CD4-positive, alpha-beta T cell treated with Interferon gamma for 1 hour (primary cell): Measurements from ENCODE around the gene PLXNA4.

Source experiments
- DNase-seq: peaks from one replicate; pipeline ENCODE4 v3.0.0-alpha.2; 2020

The PLXNA4 gene

DNA sequence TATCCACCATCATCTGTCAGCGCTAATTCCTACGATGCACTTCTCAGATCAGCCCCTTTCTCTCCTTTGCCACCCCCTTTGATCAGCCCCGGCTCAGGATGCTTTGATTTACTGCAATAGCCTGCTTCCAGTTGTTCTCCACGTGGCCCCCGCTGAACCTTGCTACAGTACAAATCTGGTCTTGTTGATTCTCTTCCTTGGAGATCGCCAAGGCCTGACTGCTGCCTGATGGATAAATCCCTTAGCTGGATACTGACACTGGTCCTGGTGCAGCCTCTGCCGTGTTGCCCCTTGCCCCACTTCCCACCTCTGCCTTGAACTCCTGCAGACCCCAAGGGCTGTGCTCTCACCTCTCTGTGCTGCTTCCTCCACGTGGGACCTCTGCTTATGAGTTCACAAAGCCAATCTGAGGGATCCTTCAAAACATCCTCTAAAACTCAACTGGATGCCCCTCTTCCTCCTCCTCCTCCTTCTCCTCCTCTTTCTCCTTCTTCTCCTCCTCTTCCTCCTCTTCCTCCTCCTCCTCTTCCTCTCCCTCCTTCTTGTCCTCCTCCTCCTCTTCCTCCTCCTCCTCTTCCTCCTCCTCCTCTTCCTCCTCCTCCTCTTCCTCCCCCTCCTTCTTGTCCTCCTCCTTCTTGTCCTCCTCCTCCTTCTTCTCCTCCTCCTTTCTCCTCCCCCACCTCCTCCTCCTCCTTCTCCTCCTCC, 15.3 kb downstream of the PLXNA4 start:
- no peak for DNase-seq

DNA sequence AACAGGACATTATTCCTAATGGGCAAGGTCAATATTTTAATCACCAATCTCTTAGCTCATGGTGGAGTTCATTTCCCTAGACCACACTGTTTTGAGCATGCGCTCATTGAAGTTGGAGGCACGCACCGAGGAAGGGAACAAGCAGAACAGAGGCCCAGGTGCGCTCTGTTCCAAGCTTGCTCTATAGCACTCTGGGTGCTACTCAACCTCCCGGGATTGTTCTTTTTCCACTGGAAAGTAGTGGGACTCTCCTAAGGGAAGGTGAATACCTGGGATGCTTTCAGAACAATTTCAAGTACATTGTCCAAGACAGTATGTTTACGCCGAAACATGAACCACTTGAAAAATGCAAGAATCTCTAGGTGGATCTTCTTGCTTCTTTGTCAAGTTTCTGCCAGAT, 16.2 kb downstream of the PLXNA4 start:
- DNase-seq, result no peak

DNA sequence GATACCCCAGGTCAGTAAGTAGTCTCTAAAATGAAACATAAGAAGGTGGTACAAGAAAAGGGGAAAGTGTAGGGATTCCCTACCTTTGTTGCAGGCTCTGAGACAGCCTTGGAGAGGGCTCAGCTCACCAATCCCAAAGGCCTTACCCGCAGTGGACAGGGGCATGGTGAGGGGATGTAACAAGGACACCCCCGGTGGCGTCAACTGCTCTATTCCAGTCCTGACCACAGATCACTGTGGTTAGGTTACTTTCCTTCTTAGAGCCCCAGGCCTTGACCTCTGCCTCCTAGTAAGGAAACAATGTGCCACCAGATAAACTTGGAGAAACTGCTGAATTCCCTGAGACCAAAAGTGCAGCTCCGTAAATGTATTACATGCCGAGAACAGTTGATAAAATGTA, 17.5 kb downstream of the PLXNA4 start:
- no peak for DNase-seq

DNA sequence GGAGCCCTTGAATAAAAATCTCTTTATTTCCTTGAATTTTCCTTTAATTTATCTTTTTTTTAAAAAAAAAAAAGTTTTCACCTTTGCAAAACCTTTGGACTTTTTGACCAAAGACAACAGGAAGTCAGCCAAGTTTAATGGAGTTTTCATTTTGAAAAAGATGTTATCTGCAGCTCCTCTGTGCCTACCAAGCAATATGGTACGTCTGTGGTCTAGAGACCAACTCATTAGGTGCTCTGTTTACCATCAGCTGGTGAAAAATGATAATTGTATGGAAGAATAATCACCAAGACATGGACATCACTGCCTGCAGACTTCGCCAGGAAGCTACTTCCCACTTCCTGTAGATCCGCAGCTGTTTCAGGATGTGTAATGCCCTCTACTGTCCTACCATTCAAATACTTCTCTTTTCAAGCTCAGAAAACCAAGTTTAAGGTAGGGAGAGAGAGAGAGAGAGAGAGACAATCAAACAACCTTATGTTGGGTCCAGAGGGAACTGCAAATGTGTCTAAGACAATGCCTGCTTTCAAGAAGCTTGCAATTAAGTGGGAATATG, 18.7 kb downstream of the PLXNA4 start:
- DNase-seq, result no peak

DNA sequence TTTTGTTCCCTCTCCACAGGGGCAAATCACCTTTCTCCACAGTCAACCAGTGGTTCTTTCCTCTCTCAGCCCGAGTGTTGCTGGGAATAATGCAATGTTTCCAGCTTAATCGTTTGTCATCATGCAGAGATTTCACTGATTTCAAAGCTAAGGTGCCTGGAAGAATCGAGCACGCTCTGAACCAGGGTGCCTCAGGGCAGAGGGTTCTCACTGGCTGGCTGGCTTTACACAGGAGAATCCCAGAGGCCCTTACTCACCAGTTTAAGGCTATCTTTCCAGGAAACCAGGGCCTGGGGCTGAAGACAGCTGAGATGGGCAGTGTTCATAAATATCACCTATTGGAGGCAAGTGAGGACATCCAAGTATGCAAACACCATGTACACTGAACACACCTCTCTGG, 21.8 kb downstream of the PLXNA4 start:
- DNase-seq, result no peak

DNA sequence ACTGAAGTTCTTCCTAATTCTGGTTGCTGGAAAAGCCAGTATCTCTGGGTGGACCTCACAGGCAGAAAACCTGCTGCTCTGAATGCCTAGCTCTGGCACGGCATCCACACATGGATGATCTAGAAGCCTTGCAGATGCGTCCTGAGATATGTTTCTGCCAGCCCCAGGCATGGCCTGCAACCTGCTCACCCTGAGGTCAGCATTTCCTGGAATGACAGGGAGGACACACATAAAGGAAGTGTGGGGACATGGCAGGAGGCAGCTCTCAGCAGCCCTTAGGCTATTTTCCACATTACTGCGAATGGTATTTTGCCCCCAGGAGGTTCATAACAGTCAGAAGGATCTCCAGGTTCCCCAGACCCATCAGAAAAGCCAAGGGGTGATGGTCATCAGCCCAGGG, 23.2 kb downstream of the PLXNA4 start:
- no peak for DNase-seq

DNA sequence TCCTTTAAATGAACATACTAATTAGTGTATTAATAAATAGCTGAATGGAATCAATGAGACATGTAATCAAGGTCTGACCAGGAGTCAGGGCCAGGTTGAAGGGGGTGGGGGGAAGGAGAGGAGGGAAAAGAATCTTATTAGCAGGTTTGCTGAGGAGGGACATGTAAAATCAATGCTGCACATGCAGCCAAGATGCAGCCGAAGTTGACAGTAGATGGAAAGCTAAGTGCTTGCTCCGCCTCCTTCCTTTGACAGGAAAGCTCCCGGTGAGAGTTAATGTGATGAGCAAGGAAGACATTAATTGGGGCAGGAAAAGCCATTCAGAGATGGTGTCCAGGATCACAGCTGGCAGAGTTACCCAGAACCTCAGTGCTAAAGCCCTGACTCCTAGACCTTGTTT, 24.4 kb downstream of the PLXNA4 start:
- no peak for DNase-seq

DNA sequence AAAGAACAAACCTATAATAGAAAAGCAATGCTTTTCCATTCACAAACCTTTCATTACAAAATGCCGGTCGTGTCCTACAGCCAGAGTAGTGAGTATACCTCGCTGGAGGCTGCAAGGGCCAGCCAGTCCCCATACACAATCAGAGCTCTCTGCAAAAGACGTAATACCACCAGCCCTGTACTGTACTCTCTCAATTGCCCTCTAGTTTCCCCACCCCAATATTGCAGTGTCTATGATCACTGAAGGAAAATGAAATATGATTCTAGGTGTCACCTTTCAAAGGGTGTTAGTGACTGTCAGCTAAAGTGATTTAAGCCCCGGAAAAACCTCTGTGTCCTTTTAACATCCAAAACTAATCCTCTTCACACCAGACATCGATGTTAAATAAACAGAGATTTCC, 24.8 kb downstream of the PLXNA4 start:
- no peak for DNase-seq

DNA sequence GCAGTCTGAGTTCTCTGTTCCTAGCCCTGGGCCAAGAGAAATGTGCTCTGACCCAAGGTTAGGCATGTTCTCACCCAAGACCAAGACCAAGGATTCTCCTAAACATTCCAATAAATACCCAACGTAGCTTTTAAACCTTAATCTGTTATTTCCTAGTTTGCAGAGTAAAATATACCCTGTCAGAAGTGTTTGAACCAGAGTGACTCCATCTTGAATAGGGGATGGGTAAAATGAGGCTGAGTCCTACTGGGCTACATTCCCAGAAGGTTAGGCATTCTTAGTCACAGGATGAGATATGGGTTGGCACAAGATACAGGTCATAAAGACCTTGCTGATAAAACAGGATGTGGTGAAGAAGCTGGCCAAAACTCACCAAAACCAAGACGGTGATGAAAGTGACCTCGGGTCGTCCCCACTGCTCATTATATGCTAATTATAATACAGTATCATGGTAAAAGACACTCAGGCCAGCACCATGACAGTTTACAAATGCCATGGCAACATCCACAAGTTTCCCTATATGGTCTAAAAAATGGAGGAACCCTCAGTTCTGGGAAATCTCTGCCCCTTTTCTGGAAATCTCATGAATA, 27.7 kb downstream of the PLXNA4 start:
- DNase-seq, result no peak

DNA sequence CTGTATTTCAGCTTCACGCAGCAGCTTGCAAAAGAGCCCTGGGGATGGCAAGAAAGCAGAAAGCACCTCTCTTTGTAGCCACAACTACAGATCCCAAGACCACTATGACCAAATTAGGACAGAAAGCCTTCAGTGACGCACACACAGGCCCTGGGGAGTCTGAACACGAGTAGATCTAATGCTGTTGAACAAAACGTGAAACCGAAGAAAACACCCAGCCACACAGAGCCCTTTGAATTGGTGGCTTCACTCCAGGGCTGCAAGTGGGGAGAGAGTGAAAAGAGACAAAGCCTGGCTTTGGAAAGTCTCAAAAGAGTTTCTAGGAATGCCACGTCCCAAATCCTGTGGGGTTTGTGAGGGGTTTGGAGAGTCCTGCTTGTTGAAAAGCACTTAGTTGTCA, 28.4 kb downstream of the PLXNA4 start:
- DNase-seq, result no peak

DNA sequence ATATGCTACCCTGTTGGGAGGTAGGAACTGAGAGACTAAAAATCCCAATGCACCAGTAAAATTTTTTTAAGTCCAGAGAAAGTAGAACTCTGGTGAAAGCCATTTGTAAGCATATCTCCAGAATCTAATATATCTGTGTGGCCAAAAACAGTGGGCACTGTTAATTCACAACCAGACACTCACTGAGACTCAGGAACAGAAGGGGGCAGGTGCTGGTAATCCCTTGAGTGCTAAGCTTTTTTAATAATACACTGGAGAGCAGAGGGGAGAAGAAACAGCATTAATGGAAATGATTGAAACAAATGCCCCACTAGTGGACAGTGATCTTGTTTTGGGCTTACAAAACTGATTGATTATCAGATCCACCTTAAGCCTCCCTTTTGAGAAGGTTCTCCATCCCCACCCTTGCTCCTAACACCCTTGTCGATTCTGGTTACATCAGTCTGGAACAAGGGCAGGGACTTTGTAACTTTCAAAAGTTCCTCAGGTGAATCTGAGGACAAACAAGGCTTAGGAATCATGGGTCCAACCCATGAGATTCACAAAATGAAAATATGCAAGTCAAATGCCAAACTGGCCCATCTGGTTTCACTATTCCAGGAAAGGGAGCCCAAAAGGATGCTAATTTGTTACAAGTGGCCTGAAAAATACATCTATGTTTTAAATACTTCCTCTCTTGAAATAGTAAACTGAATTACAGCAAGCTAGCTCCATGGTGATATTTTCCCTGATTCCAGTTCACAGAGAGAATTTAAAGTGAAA, 29.7 kb downstream of the PLXNA4 start:
- no peak for DNase-seq

DNA sequence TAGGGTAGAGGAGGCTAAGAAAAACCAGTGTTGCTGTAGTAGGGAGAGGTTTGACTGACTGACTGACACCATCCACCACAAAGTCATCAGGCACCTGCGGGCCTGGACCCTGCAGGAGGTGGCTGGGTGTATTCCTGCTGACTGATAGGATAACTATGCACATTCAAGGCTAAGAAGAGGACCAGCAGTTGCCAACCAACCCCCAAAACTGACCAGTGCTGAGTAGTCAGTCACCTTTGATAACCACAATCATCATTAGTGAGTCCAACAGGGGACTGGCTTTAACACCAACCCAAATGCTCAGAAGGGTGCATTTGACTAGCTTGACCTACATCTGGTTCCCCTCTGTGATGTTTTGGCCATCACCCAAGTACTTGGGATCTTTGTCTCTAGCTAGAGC, 30.5 kb downstream of the PLXNA4 start:
- DNase-seq, result no peak

DNA sequence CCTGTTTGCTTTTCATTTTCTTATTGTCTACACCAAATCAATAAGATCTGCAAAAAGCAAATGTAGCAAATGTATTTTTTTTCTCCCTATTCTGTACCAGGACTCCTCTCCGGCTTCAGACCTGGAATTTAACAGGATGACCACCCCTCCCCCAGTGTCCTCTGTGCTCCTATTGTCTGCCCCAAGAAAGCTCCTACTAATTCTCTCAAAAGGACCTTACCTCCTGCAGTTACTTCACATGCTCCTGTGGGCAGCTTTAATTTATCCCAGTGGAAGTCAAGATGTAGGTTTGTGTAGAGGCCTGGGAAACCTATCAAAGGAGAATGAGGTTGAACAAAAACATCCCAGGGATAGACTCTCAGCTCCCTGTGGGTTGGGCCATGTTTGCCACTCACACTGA, 31.3 kb downstream of the PLXNA4 start:
- no peak for DNase-seq

DNA sequence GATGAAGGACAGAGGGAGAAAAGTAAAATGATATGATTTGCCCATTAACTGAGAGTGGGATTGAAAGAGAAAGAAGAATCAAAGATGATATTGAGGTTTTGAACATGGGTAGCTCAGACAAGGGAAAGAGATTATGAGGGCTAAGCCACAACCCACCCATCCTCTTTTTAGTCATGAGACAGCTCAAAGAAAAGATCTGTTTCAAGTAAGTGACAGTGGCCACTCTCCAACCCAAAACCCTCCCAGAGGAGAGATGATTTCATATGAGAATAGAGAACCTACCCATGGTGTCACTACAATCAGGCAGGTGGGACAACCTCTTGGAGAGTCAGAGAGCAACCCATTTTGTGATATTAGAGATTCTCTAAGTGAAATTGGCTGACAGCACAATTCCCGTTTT, 32.2 kb downstream of the PLXNA4 start:
- no peak for DNase-seq

DNA sequence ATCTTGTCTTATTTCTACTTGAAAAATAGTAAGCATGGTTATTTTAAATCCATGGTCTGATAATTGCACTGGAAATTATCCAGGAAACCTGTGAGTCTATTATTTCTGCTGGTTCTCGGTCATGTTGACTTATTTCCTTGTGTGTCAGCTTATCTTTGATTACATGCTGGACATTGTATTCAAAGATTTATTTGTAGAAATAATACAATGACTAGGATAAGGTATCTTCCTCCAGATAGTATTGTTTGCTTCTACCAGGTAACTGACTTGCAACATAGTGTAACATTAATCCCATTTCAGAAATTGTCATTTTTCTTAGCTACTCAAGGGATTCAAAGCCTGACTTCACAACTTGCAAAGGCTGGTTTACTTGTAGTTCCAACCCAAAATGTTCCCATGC, 33.4 kb downstream of the PLXNA4 start:
- DNase-seq, result no peak

DNA sequence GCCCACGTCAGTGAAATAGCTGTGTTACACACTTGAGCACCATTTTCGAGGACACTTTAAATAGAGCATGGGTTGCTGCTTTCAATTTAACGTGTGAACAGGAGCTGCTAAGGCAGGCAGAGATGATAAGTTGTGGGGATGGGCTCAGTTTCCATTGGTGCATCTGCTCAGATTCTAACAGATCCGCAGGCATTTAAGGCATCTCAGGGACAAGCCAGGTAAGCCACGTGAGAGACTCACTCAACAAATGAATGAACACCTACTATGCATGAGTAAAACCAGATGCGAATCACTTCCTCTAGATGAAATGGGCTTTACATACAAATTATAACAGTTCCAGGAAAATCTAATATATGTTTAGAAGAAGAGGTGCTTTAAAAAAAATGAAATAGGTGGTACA, 34.6 kb downstream of the PLXNA4 start:
- DNase-seq, result no peak

DNA sequence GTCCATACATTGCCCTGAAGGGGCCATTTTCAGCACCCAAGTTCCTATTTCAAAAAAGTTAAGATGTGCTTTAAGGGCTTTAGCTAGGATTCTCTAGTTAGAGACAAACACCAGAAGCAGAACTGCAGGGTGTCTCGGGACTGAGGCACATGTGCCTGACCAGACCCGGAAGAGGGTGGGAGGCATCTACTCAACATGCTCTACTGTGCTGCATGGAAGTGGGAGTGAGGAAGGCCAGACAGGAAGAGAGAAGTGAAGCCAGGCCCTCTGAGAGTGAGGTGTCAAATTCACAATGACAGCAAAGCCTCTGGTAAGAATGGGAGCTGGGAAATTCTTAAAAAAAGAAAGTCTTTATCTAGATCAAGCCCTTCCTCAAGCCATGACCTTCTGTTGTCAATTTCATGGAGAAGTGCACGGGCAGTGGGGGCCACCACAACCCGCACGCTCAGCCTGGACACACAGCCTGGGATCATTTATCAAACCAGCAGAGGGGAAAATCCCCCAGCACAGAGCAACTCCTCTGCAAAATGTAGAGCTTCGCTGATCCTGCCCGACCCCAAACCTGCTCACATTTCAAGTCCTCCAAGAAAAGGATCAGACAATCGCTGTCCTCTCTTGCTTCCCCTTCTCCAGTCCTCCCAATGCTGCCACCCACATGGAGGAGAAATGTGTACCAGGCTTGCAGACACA, 38.7 kb downstream of the PLXNA4 start:
- DNase-seq, result no peak

DNA sequence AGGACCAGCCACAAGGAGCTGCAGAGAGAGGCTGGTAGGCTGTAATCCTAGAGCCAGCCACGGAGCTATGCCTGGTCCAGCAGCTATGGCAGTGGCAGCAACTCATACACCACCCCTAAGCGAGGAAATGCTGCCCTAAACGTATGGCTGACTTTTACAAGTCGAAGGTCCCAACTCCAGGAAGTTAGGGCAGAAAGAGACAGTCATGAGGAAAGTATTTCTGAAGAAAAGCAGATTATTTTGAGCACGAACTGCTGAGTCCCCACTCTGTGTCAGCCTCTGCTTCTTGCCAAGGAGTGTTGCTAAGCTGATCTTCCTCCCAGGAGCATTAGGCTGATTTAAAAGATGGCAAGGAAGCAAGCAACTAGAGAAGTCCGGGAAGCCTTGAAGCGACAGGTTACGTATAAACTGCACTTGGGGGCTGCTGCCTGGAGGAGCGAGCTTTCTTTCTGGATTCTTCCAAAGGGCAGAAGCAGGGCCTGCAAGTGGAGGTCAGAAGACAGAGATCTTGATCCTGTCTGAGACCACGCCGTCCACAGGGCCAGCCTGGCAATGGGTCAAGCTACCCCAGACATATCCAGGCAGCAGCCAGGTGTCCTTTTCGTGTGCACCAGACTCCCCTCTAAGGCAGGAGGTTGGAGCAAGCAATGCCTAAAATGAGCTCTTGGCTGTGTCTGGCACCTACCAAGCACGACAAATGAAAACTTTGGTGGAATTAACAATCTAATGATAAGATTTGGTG, 39.4 kb downstream of the PLXNA4 start:
- no peak for DNase-seq

DNA sequence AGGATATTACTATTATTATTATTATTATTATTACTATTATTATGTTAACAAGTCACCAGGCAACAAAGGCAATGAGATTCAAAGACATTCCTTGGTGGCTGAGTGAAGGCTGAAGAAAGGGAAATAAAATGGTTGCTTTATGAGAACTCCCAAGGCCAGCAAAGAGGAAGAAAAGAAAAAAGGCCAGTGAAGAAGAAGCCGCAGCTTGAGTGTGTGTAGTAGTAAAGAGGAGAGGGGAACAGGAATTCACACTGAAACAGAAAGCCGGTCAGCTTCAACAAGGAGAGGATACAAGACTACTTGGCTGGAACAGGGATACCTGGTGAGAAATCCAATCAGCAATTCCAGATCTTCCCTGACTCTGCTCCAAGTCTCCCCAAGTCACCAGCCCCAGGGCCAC, 42.4 kb downstream of the PLXNA4 start:
- DNase-seq, result no peak

DNA sequence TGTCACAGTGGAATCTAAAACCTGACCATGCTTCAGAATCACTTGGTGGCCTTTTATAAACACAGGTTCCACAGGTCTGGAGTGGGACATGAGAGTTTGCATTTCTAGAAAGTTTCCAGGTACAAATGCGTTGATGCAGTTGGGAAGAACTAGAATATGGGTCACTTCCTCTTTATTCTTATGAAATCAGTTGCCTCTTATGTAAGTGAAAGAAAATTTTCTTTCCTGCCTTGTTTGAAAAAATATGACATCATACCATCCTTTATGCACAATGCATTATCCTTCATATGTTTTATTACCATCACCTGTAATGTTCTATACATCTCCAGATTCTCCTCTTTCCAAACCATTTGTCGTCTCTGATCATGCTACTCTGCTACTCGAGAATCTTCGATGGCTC, 44.0 kb downstream of the PLXNA4 start:
- no peak for DNase-seq

DNA sequence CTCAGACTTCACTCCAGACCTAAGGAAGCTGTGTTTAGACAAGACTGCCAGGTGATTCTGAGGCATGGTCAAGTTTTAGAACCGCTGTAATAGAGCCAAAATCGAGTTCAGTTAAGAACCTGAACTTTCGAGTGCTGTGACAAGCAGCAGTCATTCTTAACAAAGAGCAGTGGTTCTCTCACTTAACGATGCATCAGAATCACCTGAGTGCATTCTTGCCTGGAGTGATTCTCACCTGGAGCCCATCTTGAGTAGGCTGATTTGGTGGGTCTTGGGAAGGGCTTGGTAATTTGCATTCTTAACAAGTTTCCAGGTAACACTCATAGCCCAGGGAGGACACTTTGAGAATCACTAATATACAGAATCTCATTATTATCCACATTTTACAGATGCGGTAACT, 44.7 kb downstream of the PLXNA4 start:
- no peak for DNase-seq

DNA sequence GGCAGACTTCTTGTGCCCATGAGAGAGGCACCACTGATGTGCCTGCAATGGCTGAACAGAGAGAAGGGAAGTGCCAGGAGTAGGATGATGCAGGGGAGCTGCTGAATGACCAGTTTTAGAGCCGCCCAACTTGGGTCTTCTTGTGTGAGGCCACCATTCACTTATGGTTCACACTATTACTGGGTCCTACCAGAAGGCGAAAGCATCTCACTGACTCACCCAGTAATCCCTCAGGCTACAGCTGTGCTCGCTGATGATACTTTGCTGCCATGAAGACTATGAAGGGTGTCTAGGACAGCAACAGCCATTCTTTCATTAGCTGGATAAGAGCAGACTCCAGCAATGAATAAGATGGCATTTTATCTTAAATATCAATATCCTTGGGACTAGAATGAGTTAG, 47.6 kb downstream of the PLXNA4 start:
- no peak for DNase-seq
